NCI-H187 treated with DMSO at 0.1 percent for 48 hours (cell line): ENCODE measurements around the gene ESRRA.
"Not testable (repeated sequence)": the region's sequence is repeated elsewhere in the genome, so short reads cannot be mapped to it uniquely, and the experiment has no call there.

ENCODE experiments used
- DNase-seq: peaks from one replicate; lab custom pipeline; 2025; lab: John Stamatoyannopoulos, UW

ESRRA gene

GRCh38 chr11:64314146-64314804, 9.0 kb downstream of the ESRRA start:
- DNase-seq = no peak

DNA sequence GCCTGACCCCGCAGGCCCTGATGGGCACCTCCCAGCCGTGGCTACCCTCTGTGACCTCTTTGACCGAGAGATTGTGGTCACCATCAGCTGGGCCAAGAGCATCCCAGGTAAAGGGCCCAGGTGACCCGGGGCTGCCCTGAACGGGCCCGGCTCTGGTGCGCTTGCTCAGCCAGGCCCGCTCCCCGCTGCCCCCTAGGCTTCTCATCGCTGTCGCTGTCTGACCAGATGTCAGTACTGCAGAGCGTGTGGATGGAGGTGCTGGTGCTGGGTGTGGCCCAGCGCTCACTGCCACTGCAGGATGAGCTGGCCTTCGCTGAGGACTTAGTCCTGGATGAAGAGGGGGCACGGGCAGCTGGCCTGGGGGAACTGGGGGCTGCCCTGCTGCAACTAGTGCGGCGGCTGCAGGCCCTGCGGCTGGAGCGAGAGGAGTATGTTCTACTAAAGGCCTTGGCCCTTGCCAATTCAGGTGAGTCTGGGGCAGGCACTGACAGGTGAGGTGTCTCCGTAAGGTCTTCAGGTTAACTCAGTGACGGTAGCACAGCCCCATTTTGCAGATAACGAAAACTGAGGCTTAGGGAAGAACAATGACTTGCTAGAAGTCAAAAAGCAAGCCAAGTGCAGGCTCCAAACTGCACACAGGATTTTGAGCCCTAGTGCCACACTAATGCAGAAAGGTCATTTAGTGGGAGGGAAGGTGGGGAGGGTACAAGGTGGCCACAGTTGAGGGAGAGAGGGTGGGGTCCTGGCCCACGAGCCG, 9.7 kb downstream of the ESRRA start:
- no peak for DNase-seq

GRCh38 chr11:64315667-64316526, 10.6 kb downstream of the ESRRA start:
- not testable (repeated sequence) for DNase-seq

DNA sequence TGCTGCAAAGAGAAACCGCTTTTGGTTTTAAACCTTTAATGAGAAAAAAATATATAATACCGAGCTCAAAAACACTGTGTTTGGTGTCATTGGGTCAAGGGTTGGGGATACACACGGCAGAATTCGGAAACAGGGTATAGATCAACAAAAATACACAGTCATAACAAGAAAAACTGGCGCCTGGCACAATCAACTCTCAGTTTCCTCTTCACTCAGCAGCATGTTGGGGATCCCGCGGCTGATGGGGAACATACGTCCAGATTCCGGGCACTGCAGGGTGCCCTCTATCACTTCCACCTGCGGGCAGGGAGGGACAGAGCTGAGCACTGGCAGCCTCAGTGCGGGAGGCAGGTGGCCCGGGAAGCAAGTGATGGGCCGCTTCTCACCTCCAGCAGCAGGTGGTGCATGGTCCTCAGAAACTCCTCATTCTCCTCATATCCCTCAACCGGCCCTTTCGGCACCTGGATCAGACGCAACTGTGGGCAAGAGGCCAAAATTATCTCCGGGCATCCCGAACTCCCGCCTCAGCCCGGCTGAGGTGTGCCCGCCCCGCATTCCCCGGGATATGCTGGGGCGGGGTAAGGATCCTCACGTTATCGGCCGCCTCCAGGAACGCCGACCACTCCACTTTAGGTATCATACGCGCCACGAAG, 11.5 kb downstream of the ESRRA start:
- DNase-seq = no peak

- DNase-seq = peak; percentile 74
Observed at GRCh38 chr11:64317325-64317960, 12.1 kb downstream of the ESRRA start, which contains the start of gene TRMT112. Gene TRMT112 (minus strand): TSS chr11:64317559. CDS start chr11:64317526, 33 bp downstream.

DNA sequence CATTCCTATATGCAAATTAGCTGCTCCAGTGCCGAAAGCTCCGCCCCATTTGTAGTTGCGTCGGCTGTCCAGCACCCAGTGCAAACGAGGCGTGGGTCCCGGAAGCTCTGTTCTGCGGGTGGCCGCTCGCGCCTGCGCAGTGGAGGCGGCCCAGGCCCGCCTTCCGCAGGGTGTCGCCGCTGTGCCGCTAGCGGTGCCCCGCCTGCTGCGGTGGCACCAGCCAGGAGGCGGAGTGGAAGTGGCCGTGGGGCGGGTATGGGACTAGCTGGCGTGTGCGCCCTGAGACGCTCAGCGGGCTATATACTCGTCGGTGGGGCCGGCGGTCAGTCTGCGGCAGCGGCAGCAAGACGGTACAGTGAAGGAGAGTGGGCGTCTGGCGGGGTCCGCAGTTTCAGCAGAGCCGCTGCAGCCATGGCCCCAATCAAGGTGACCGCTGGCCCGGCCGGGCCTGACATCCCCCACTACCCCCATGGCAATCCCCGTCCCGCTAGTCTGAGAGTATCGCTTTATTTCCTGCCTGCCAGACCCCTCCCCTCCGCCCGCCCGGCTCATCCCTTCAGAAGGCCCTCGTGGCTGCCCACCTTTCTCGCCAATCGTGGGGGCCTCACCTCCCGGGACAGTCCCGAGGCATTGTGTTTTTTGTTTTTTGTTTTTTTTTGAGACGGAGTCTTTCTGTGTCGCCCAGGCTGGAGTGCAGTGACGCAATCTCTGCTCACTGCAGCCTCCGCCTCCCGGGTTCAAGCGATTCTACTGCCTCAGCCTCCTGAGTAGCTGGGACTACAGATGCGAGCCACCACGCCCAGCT, 12.8 kb downstream of the ESRRA start, which contains the start of gene PRDX5:
PRDX5 (plus strand) TSS at position 161 of the 805 bp plus-strand sequence; CDS start at position 256, 95 bp downstream.
- DNase-seq = peak; percentile 47

GRCh38 chr11:64318766-64319761, 13.7 kb downstream of the ESRRA start:
- DNase-seq = no peak

GRCh38 chr11:64320556-64320955, 15.2 kb downstream of the ESRRA start:
- DNase-seq = no peak

GRCh38 chr11:64321026-64321425, 15.7 kb downstream of the ESRRA start:
- DNase-seq = no peak

DNA sequence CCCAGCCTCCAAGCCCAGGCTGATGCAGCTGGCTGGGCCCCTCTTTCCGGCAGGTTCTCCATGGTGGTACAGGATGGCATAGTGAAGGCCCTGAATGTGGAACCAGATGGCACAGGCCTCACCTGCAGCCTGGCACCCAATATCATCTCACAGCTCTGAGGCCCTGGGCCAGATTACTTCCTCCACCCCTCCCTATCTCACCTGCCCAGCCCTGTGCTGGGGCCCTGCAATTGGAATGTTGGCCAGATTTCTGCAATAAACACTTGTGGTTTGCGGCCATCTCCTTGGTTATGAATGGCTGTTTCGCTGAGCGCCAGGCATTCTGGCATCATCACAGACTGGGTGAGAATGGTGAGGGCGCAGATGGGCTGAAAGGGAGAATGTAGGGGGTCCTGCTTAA, 16.2 kb downstream of the ESRRA start:
- no peak for DNase-seq

- no peak for DNase-seq
Observed at GRCh38 chr11:64322925-64323260, 17.6 kb downstream of the ESRRA start.

DNA sequence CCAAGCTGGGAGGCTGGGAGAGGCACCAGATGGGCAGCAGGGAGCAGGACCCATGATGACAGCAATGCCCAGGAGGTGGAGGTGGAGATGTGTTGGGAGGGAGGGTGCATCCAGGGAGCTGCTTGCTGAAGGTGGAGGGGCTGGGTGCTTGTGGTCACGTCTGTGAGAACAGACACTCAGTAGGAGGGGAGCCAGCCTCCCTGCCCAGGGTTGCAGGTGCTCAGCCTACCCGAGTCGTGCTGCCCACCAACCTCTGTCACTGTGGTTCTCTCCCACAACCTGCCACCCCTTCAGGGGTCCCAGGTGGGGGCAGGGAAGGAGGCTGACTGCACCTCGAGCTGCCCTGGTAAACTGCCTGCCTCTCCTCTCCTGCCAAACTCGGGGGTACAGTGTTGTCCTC, 18.0 kb downstream of the ESRRA start:
- DNase-seq = no peak

DNA sequence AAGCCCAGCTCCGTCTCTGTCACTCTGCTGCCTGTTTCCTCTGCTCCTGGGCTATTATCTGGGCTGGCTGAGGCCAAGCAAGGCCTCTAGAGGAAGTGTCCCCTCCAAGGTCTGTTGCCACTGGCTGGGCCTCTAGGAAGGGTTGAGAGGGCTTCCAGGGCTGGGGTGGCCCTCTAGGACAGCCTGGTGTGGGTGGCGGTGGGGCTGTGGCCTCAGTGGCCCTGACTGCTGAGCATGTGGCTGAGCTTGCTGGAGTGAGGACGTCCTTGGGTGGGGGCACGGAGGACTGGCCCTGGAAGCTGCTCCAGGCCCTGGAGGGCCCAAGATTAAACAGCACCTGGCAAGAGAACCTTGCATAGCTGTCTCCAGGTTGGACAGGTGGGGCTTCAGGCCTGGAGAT, 18.7 kb downstream of the ESRRA start:
- not testable (repeated sequence) for DNase-seq

DNA sequence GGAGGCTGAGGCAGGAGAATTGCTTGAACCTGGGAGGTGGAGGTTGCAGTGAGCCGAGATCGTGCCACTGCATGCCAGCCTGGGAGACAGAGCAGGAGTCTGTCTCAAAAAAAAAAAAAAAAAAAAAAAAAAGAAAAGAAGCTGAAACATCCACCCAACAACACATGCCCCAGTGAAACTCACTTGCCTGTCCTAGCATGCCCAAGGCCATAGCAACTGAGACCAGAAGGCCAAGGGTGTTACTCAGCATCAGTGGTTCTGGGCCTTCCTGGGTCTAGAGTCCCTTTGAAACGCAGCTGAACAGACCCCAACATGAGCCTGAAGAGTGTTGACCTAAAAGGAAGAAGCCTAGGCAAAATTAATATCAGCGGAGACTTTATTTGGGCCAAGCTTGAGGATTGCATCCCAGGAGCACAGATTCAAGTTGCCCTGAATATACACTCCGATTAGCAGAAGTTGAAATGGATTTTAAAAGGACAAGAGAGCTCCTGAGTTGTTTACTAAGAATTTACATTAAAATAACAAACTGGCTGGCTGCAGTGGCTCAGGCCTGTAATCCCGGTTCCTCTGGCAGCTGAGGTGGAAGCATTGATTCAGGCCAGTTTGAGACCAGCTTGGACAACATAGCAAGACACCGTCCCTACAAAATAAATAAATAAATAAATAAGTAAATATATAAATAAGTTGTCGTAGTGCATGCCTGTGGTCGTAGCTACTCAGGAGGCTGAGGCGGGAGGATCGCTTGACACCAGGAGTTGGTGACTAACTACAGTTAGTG, 19.6 kb downstream of the ESRRA start:
- DNase-seq = no peak

DNA sequence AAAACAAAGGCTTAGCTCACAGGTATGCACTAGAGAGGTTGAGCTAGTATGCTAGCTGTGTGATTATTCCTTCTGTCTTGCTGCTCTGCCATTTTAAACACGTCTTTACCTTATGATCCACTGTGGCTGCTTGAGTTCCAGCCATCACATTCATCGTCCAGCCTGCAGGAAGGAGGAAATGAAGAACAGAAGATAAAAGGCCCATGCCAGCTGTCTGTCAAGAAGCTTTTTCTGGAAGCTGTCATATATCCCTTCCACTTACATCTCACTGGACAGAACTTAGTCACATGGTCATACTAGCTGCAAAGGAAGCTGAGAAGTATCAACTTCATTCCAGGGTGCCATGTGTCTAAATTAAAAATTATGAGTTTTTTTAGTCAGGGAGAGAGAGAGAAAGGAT, 22.1 kb downstream of the ESRRA start:
- no peak for DNase-seq

DNA sequence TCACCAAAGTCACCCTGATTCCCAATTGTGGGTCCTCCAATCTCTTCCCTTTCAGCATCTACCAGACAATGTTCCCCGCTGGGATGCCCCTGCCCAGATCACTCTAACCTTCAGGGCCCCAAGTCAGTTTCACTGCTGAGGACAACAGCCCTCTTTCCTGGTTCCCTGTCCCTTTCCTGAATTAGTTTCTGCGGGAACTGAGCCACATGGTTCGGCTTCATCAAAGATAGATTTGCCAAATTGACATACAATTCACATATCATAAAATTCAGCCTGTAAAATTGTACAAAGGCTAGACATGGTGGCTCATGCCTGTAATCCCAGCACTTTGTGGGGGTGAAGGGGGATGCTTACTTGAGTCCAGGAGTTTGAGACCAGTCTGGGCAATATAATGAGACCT, 22.7 kb downstream of the ESRRA start:
- no peak for DNase-seq

GRCh38 chr11:64330888-64331287, 25.6 kb downstream of the ESRRA start:
- no peak for DNase-seq

GRCh38 chr11:64331569-64332371, 26.4 kb downstream of the ESRRA start:
- no peak for DNase-seq
